Amniotic stem cell (primary cell): ENCODE data around the gene SIGLEC7.

Experiments
- DNase-seq: peaks from one replicate; lab custom pipeline; 2025; lab: John Stamatoyannopoulos, UW

SIGLEC7 gene

GRCh38 chr19:51119101-51119500 lies 23.0 kb upstream of the SIGLEC7 start:
- DNase-seq: no peak

- DNase-seq: no peak
Observed at GRCh38 chr19:51119611-51120010, 22.5 kb upstream of the SIGLEC7 start.

GRCh38 chr19:51120160-51120559 lies 21.9 kb upstream of the SIGLEC7 start:
- no peak for DNase-seq

- DNase-seq: no peak
Observed at GRCh38 chr19:51121257-51121656, 20.8 kb upstream of the SIGLEC7 start.

GRCh38 chr19:51122112-51122981 lies 19.8 kb upstream of the SIGLEC7 start:
- no peak for DNase-seq

GRCh38 chr19:51123381-51123800 lies 18.7 kb upstream of the SIGLEC7 start:
- no peak for DNase-seq

GRCh38 chr19:51123802-51124201 lies 18.3 kb upstream of the SIGLEC7 start:
- no peak for DNase-seq

- no peak for DNase-seq
Observed at GRCh38 chr19:51124216-51124615, 17.9 kb upstream of the SIGLEC7 start.

GRCh38 chr19:51124729-51125128 lies 17.4 kb upstream of the SIGLEC7 start, which contains the start of gene SIGLEC9:
Gene SIGLEC9, plus strand, starts transcription at chr19:51124906. Its CDS starts 69 bp downstream, at chr19:51124975.
- no peak for DNase-seq

- DNase-seq: no peak
Observed at GRCh38 chr19:51125421-51126075, 16.6 kb upstream of the SIGLEC7 start.

- no peak for DNase-seq
Observed at GRCh38 chr19:51127032-51127431, 15.1 kb upstream of the SIGLEC7 start.

- DNase-seq: no peak
Observed at GRCh38 chr19:51127755-51128154, 14.3 kb upstream of the SIGLEC7 start.

GRCh38 chr19:51128227-51128626 lies 13.9 kb upstream of the SIGLEC7 start:
- no peak for DNase-seq

- no peak for DNase-seq
Observed at GRCh38 chr19:51129716-51130115, 12.4 kb upstream of the SIGLEC7 start.

- DNase-seq: no peak
Observed at GRCh38 chr19:51131780-51132680, 10.1 kb upstream of the SIGLEC7 start.

GRCh38 chr19:51135004-51135403 lies 7.1 kb upstream of the SIGLEC7 start:
- DNase-seq: no peak

- no peak for DNase-seq
Observed at GRCh38 chr19:51135986-51136762, 5.9 kb upstream of the SIGLEC7 start.

- DNase-seq: no peak
Observed at GRCh38 chr19:51136851-51137551, 5.1 kb upstream of the SIGLEC7 start.

GRCh38 chr19:51137792-51138425 lies 4.2 kb upstream of the SIGLEC7 start:
- no peak for DNase-seq

- DNase-seq: no peak
Observed at GRCh38 chr19:51138549-51138979, 3.5 kb upstream of the SIGLEC7 start.
